ENCODE results near the gene LARP4B.
A peak's percentile ranks its signal among the peaks of the same experiment; 100 is the strongest.

The LARP4B gene

GRCh38 chr10:867807-868206 is 63.7 kb downstream of the LARP4B start:
- peak; percentile 17 for DNase-seq (ENCODE audit: low read depth, low spot score)

- no peak for DNase-seq (ENCODE audit: low read depth, low spot score)
Observed at GRCh38 chr10:866577-866941, 64.9 kb downstream of the LARP4B start.

GRCh38 chr10:865924-866576 is 65.5 kb downstream of the LARP4B start:
- no peak for DNase-seq (ENCODE audit: low read depth, low spot score)

GRCh38 chr10:865257-865656 is 66.2 kb downstream of the LARP4B start:
- no peak for DNase-seq (ENCODE audit: low read depth, low spot score)

GRCh38 chr10:860519-860918 is 71.0 kb downstream of the LARP4B start:
- DNase-seq (ENCODE audit: low read depth, low spot score): no peak

- no peak for DNase-seq (ENCODE audit: low read depth, low spot score)
Observed at GRCh38 chr10:856416-857157, 74.9 kb downstream of the LARP4B start.

GRCh38 chr10:855671-856070 is 75.8 kb downstream of the LARP4B start:
- no peak for DNase-seq (ENCODE audit: low read depth, low spot score)

GRCh38 chr10:855079-855478 is 76.4 kb downstream of the LARP4B start:
- DNase-seq (ENCODE audit: low read depth, low spot score): peak; percentile 50

GRCh38 chr10:853017-853416 is 78.5 kb downstream of the LARP4B start:
- no peak for DNase-seq (ENCODE audit: low read depth, low spot score)

- no peak for DNase-seq (ENCODE audit: low read depth, low spot score)
Observed at GRCh38 chr10:852386-852785, 79.1 kb downstream of the LARP4B start.

- no peak for DNase-seq (ENCODE audit: low read depth, low spot score)
Observed at GRCh38 chr10:851901-852300, 79.6 kb downstream of the LARP4B start.

GRCh38 chr10:850093-850492 is 81.4 kb downstream of the LARP4B start:
- DNase-seq (ENCODE audit: low read depth, low spot score): no peak

- DNase-seq (ENCODE audit: low read depth, low spot score): no peak
Observed at GRCh38 chr10:847868-848267, 83.6 kb downstream of the LARP4B start.

- DNase-seq (ENCODE audit: low read depth, low spot score): no peak
Observed at GRCh38 chr10:846126-846685, 85.3 kb downstream of the LARP4B start.

- peak; percentile 23 for DNase-seq (ENCODE audit: low read depth, low spot score)
Observed at GRCh38 chr10:845526-845925, 86.0 kb downstream of the LARP4B start.

- DNase-seq (ENCODE audit: low read depth, low spot score): peak; percentile 62
Observed at GRCh38 chr10:844552-844951, 87.0 kb downstream of the LARP4B start.

GRCh38 chr10:843703-844102 is 87.8 kb downstream of the LARP4B start:
- peak; percentile 33 for DNase-seq (ENCODE audit: low read depth, low spot score)

GRCh38 chr10:842795-843194 is 88.7 kb downstream of the LARP4B start:
- no peak for DNase-seq (ENCODE audit: low read depth, low spot score)

- DNase-seq (ENCODE audit: low read depth, low spot score): no peak
Observed at GRCh38 chr10:841535-841934, 90.0 kb downstream of the LARP4B start.

- peak; percentile 61 for DNase-seq (ENCODE audit: low read depth, low spot score)
Observed at GRCh38 chr10:839550-840205, 91.8 kb downstream of the LARP4B start.

GRCh38 chr10:836782-837181 is 94.7 kb downstream of the LARP4B start:
- no peak for DNase-seq (ENCODE audit: low read depth, low spot score)

GRCh38 chr10:834493-834892 is 97.0 kb downstream of the LARP4B start:
- DNase-seq (ENCODE audit: low read depth, low spot score): no peak

- DNase-seq (ENCODE audit: low read depth, low spot score): no peak
Observed at GRCh38 chr10:829241-829640, 102.3 kb downstream of the LARP4B start.

All from astrocyte of the hippocampus (primary cell).